Kidney epithelial cell (primary cell): ENCODE data around the gene LSM8. TPM values are rescaled to one million over a fixed set of nuclear protein-coding genes. Genes with fewer than 3 reads are reported as not detected.
A peak's percentile ranks its signal among the peaks of the same experiment; 100 is the strongest.
"Not testable (repeated sequence)": the region's sequence is repeated elsewhere in the genome, so short reads cannot be mapped to it uniquely, and the experiment has no call there.

Experiments
- DNase-seq: peaks from one replicate; pipeline ENCODE4 v3.0.0-alpha.2; 2010; ENCODE audit warnings: low read depth
- H3K27me3 ChIP-seq: 2 replicates; pipeline ENCODE4 v1.6.0; 2011; ENCODE audit warnings: low read length; ENCODE audit not compliant: control insufficient read depth, insufficient read depth
- H3K36me3 ChIP-seq: 2 replicates; pipeline ENCODE4 v1.5.1; 2011; ENCODE audit warnings: low read length; ENCODE audit not compliant: control insufficient read depth, insufficient read depth
- H3K4me3 ChIP-seq: 2 replicates; pipeline ENCODE4 v1.5.1; 2011; ENCODE audit warnings: low read depth, mild to moderate bottlenecking, control low read depth, low read length
- CTCF ChIP-seq: IDR thresholded peaks from 2 replicates; pipeline ENCODE4 v1.5.1; 2011; ENCODE audit warnings: mild to moderate bottlenecking, moderate library complexity, low read length, control low read depth, inconsistent platforms; ENCODE audit not compliant: insufficient read depth, poor library complexity, severe bottlenecking
- total RNA-seq: library from RNA; depleted of rRNA; stranded (reverse); fragments of >200 nt; gene quantifications from 2 replicates; pipeline ENCODE4 v1.2.3, GENCODE V29; 2015

Gene LSM8
- 50.9 and 82.2 TPM in 2 replicates for total RNA-seq

- Histone ChIP-seq H3K27me3 (no peaks in the 10 kb centered on the region), H3K36me3 (no peaks in the 10 kb centered on the region), H3K4me3 (peak within 1 kb of the TSS; percentile 70)
- no peak for TF ChIP-seq CTCF
- peak; percentile 95 for DNase-seq
Measured at GRCh38 chr7:118183786-118184564, at the start of gene LSM8. Gene LSM8 (plus strand): TSS chr7:118184164. CDS start chr7:118184224, 60 bp downstream.

GRCh38 chr7:118134420-118134819 lies 49.5 kb upstream of the LSM8 start:
- not testable (repeated sequence) for H3K4me3 ChIP-seq, H3K36me3 ChIP-seq, H3K27me3 ChIP-seq, DNase-seq

- TF ChIP-seq CTCF = no peak
- no peak for DNase-seq
Measured at GRCh38 chr7:118140468-118140867, 43.5 kb upstream of the LSM8 start.

GRCh38 chr7:118142012-118142411 lies 42.0 kb upstream of the LSM8 start:
- Histone ChIP-seq H3K27me3 (no peaks in the 10 kb centered on the region), H3K4me3 (no peak overlapping the region), H3K36me3 (no peaks in the 10 kb centered on the region)
- no peak for TF ChIP-seq CTCF
- no peak for DNase-seq

More at GRCh38 chr7:118140468-118140867, 43.5 kb upstream of the LSM8 start:
- H3K4me3 ChIP-seq = no peak overlapping the region
- H3K27me3 ChIP-seq = no peaks in the 10 kb centered on the region
- H3K36me3 ChIP-seq = no peaks in the 10 kb centered on the region

- Histone ChIP-seq H3K4me3 (no peak overlapping the region), H3K36me3 (no peaks in the 10 kb centered on the region), H3K27me3 (no peaks in the 10 kb centered on the region)
- no peak for DNase-seq
- no peak for TF ChIP-seq CTCF
Measured at GRCh38 chr7:118148930-118149329, 35.0 kb upstream of the LSM8 start.

- Histone ChIP-seq H3K27me3 (no peaks in the 10 kb centered on the region), H3K4me3 (no peak overlapping the region), H3K36me3 (no peaks in the 10 kb centered on the region)
- no peak for TF ChIP-seq CTCF
- no peak for DNase-seq
Measured at GRCh38 chr7:118149394-118149793, 34.6 kb upstream of the LSM8 start.
